Measurements from ENCODE around the gene AFP.

The AFP gene

GRCh38 chr4:73438048-73438447, 2.0 kb downstream of the AFP start:
- DNase-seq (ENCODE audit: low spot score): no peak

GRCh38 chr4:73438582-73439215, 2.7 kb downstream of the AFP start:
- no peak for DNase-seq (ENCODE audit: low spot score)

GRCh38 chr4:73439445-73439844, 3.4 kb downstream of the AFP start:
- DNase-seq (ENCODE audit: low spot score): no peak

- DNase-seq (ENCODE audit: low spot score): no peak
These were observed 4.0 kb downstream of the AFP start for GRCh38 chr4:73439991-73440390.

GRCh38 chr4:73440653-73441052, 4.6 kb downstream of the AFP start:
- no peak for DNase-seq (ENCODE audit: low spot score)

GRCh38 chr4:73442275-73442674, 6.3 kb downstream of the AFP start:
- DNase-seq (ENCODE audit: low spot score): no peak

GRCh38 chr4:73443224-73443623, 7.2 kb downstream of the AFP start:
- DNase-seq (ENCODE audit: low spot score): no peak

GRCh38 chr4:73445383-73446335, 9.6 kb downstream of the AFP start:
- no peak for DNase-seq (ENCODE audit: low spot score)

GRCh38 chr4:73446336-73446938, 10.4 kb downstream of the AFP start:
- peak; percentile 52 for DNase-seq (ENCODE audit: low spot score)

- DNase-seq (ENCODE audit: low spot score): peak; percentile 5
These were observed 11.7 kb downstream of the AFP start for GRCh38 chr4:73447671-73448070.

GRCh38 chr4:73448448-73449203, 12.6 kb downstream of the AFP start:
- no peak for DNase-seq (ENCODE audit: low spot score)

GRCh38 chr4:73450398-73451004, 14.5 kb downstream of the AFP start:
- no peak for DNase-seq (ENCODE audit: low spot score)

- no peak for DNase-seq (ENCODE audit: low spot score)
These were observed 15.4 kb downstream of the AFP start for GRCh38 chr4:73451404-73451803.

- DNase-seq (ENCODE audit: low spot score): no peak
These were observed 16.1 kb downstream of the AFP start for GRCh38 chr4:73451981-73452747.

- DNase-seq (ENCODE audit: low spot score): no peak
These were observed 17.1 kb downstream of the AFP start for GRCh38 chr4:73452953-73453700.

GRCh38 chr4:73453701-73454005, 17.6 kb downstream of the AFP start:
- DNase-seq (ENCODE audit: low spot score): no peak

GRCh38 chr4:73454920-73455319, 18.9 kb downstream of the AFP start:
- DNase-seq (ENCODE audit: low spot score): no peak

- no peak for DNase-seq (ENCODE audit: low spot score)
These were observed 20.4 kb downstream of the AFP start for GRCh38 chr4:73456177-73457022.
